SK-N-SH (cell line): ENCODE measurements around the gene OR9A4. TPM values are rescaled to one million over a fixed set of nuclear protein-coding genes. Genes with fewer than 3 reads are reported as not detected.

Source experiments
- CTCF ChIA-PET: fragments of 300-600, 350-600 bp; formaldehyde crosslinking; extraction: SDS; loops from one replicate; lab custom pipeline; 2021; lab: Yijun Ruan, JAX
- POLR2A ChIA-PET: fragments of 350-600 bp; sonication (Branson Sonifier 250); formaldehyde crosslinking; extraction: SDS; loops from one replicate; lab custom pipeline; 2020; ENCODE audit warnings: antibody characterized with exemption, inconsistent platforms; lab: Yijun Ruan, JAX
- DNase-seq: peaks from one replicate; pipeline ENCODE4 v3.0.0; 2012
- H2AFZ ChIP-seq: fragments of 200-600 bp; sonication (generic); 2 replicates; pipeline ENCODE4 v1.8.1; 2016; ENCODE audit warnings: antibody characterized with exemption, mild to moderate bottlenecking, low read depth
- H3F3A ChIP-seq: fragments of 200-600 bp; sonication (generic); replicated peaks from 2 replicates; pipeline ENCODE3; 2016; ENCODE audit warnings: antibody characterized with exemption, mild to moderate bottlenecking; ENCODE audit not compliant: insufficient read depth
- H3K27ac ChIP-seq, 2 experiments: fragments of 200-500 bp in 1 of 2; fragments of 200-600 bp in 1 of 2; sonication (Bioruptor generic) in 1 of 2; sonication (generic), shearing (Covaris generic) in 1 of 2; 2 replicates each; pipeline versions ENCODE4 v1.5.1 to v1.6.1; 2014 to 2016; ENCODE audit warnings: low read depth in 2 of 2, inconsistent platforms in 1 of 2, low read length in 1 of 2, mild to moderate bottlenecking in 1 of 2, mixed read lengths in 1 of 2
- H3K27me3 ChIP-seq: fragments of 200-600 bp; sonication (generic), shearing (Covaris generic); 2 replicates; pipeline ENCODE4 v1.6.1; 2016; ENCODE audit warnings: mixed run types; ENCODE audit not compliant: insufficient read depth
- H3K36me3 ChIP-seq, 2 experiments: fragments of 200-500 bp in 1 of 2; fragments of 200-600 bp in 1 of 2; sonication (Bioruptor generic) in 1 of 2; sonication (generic) in 1 of 2; replicated peaks in 1 of 2; 2 replicates each; pipeline versions ENCODE3 to v1.5.1; 2014 to 2016; ENCODE audit warnings: low read length in 1 of 2, mild to moderate bottlenecking in 1 of 2; ENCODE audit not compliant: insufficient read depth in 2 of 2, control insufficient read depth in 1 of 2
- H3K4me1 ChIP-seq, 2 experiments: fragments of 200-500 bp in 1 of 2; fragments of 200-600 bp in 1 of 2; sonication (Bioruptor generic) in 1 of 2; sonication (generic), shearing (Covaris generic) in 1 of 2; 2 replicates each; pipeline versions ENCODE4 v1.5.1 to v1.6.1; 2014 to 2016; ENCODE audit warnings: low read depth in 1 of 2, low read length in 1 of 2, mixed run types in 1 of 2; ENCODE audit not compliant: insufficient read depth in 2 of 2, control insufficient read depth in 1 of 2
- H3K4me2 ChIP-seq: fragments of 200-600 bp; sonication (generic), shearing (Covaris generic); 2 replicates; pipeline ENCODE4 v1.6.1; 2017; ENCODE audit warnings: mixed run types
- H3K4me3 ChIP-seq, 2 experiments: fragments of 200-500 bp in 1 of 2; fragments of 200-600 bp in 1 of 2; sonication (Bioruptor generic) in 1 of 2; sonication (generic), shearing (Covaris generic) in 1 of 2; 2 replicates each; pipeline versions ENCODE4 v1.5.1 to v1.8.1; 2014 to 2016; ENCODE audit warnings: low read depth in 2 of 2, inconsistent platforms in 1 of 2, low read length in 1 of 2, mild to moderate bottlenecking in 1 of 2, mixed read lengths in 1 of 2, moderate library complexity in 1 of 2
- H3K79me2 ChIP-seq: fragments of 200-600 bp; sonication (generic); 2 replicates; pipeline ENCODE4 v1.8.1; 2017; ENCODE audit warnings: mild to moderate bottlenecking; ENCODE audit not compliant: insufficient read depth
- H3K9ac ChIP-seq: fragments of 200-600 bp; sonication (generic); 2 replicates; pipeline ENCODE4 v1.6.1; 2017; ENCODE audit warnings: mixed run types
- H3K9me2 ChIP-seq: fragments of 200-600 bp; sonication (generic); 2 replicates; pipeline ENCODE4 v1.6.1; 2017; ENCODE audit warnings: mixed run types
- H3K9me3 ChIP-seq: fragments of 200-600 bp; sonication (generic); 2 replicates; pipeline ENCODE4 v1.6.1; 2017; ENCODE audit warnings: mixed run types, mild to moderate bottlenecking, moderate library complexity
- H4K20me1 ChIP-seq: fragments of 200-600 bp; sonication (generic); 2 replicates; pipeline ENCODE4 v1.6.1; 2017; ENCODE audit warnings: mild to moderate bottlenecking, mixed run types; ENCODE audit not compliant: insufficient read depth
- ELF1 ChIP-seq: IDR thresholded peaks from 2 replicates; pipeline ENCODE4 v1.4.0; 2012
- EP300 ChIP-seq, 2 experiments: IDR thresholded peaks; 2 replicates each; pipeline versions ENCODE4 v1.4.0 to v1.6.1; 2012; ENCODE audit warnings: borderline replicate concordance in 1 of 2, low read depth in 1 of 2, low read length in 1 of 2
- IRF3 ChIP-seq: fragments of 150-350 bp; IDR thresholded peaks from 2 replicates; pipeline ENCODE4 v1.6.1; 2016; ENCODE audit warnings: mild to moderate bottlenecking, low read depth, low read length
- SIN3A ChIP-seq: IDR thresholded peaks from 2 replicates; pipeline ENCODE4 v1.6.1; 2012; ENCODE audit warnings: low read depth, mild to moderate bottlenecking, low read length, moderate library complexity, borderline replicate concordance
- USF2 ChIP-seq: fragments of 150-350 bp; IDR thresholded peaks from 2 replicates; pipeline ENCODE4 v1.6.1; 2017; ENCODE audit warnings: antibody characterized with exemption, low read length, low read depth, borderline replicate concordance
- WGBS: methylation state at CpG from one replicate; pipeline ENCODE4 v1.1.6; 2017; ENCODE audit warnings: low lambda C conversion rate; 5-methylcytosine and 5-hydroxymethylcytosine counted together
- polyA plus RNA-seq, 3 experiments: library from polyadenylated mRNA; depleted of rRNA; stranded (reverse); fragments of >200 nt; gene quantifications; 2 replicates each; pipeline ENCODE4 v1.2.3, GENCODE V29; 2012
- TF ChIP-seq, protein P1 (sequence below): fragments of 200-600 bp; sonication (generic); IDR thresholded peaks from 2 replicates; pipeline ENCODE4 v1.6.1; 2017; ENCODE audit warnings: antibody characterized with exemption, mild to moderate bottlenecking, moderate library complexity

Gene OR9A4
- polyA plus RNA-seq, 1 of the 3 experiments (the other 2 are of a cell fraction), result not detected

GRCh38 chr7:141960687-141961422, 44.7 kb downstream of the OR9A4 start:
- ChIA-PET CTCF (interaction anchor here (4.0 kb wide), 1 partner anchor 16 kb away, joined by 17 read pairs; no protein-coding TSS in a partner anchor), POLR2A (no interaction called here)
- Histone ChIP-seq H3K9me3 (no peaks in the 10 kb centered on the region), H2AFZ (no peak overlapping the region), H3K4me3 (no peak overlapping the region), H3K36me3 (no peaks in the 10 kb centered on the region), H3K27ac (no peak overlapping the region), H3K79me2 (no peaks in the 10 kb centered on the region), H3K9me2 (no peaks in the 10 kb centered on the region), H3F3A (no peaks in the 10 kb centered on the region), H4K20me1 (no peaks in the 10 kb centered on the region), H3K27me3 (peaks cover 8% of the 10 kb centered on the region; the same call in 1 of the 2 replicates), H3K4me1 (no peaks in the 10 kb centered on the region), H3K9ac (no peak overlapping the region), H3K4me2 (no peak overlapping the region)
- TF ChIP-seq EP300 (IDR thresholded peaks at IDR 0.05; ENCODE audit: borderline replicate concordance in 1 of 2, low read depth in 1 of 2, low read length in 1 of 2) (no peak), IRF3 (no peak), SIN3A (no peak), USF2 (no peak), ELF1 (no peak)
- TF ChIP-seq, protein P1, sequence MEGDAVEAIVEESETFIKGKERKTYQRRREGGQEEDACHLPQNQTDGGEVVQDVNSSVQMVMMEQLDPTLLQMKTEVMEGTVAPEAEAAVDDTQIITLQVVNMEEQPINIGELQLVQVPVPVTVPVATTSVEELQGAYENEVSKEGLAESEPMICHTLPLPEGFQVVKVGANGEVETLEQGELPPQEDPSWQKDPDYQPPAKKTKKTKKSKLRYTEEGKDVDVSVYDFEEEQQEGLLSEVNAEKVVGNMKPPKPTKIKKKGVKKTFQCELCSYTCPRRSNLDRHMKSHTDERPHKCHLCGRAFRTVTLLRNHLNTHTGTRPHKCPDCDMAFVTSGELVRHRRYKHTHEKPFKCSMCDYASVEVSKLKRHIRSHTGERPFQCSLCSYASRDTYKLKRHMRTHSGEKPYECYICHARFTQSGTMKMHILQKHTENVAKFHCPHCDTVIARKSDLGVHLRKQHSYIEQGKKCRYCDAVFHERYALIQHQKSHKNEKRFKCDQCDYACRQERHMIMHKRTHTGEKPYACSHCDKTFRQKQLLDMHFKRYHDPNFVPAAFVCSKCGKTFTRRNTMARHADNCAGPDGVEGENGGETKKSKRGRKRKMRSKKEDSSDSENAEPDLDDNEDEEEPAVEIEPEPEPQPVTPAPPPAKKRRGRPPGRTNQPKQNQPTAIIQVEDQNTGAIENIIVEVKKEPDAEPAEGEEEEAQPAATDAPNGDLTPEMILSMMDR, result no peak
- 15% methylated on average over 3 of the region's 3 CpGs for WGBS
- DNase-seq, result no peak

Other genes with a start within 250 kb of the OR9A4 start
- gene DENND11, start 214.2 kb upstream of the OR9A4 start, polyA plus RNA-seq (2012; rRNA removed), result 5.5 and 8.0 TPM in 2 replicates
- gene WEE2, start 208.0 kb upstream of the OR9A4 start, polyA plus RNA-seq (2012; rRNA removed), result not detected in 2 replicates
- gene SSBP1, start 178.0 kb upstream of the OR9A4 start, polyA plus RNA-seq (2012; rRNA removed), result 191 and 212 TPM in 2 replicates
- not detected in 2 replicates for gene TAS2R3, start 152.3 kb upstream of the OR9A4 start, polyA plus RNA-seq (2012; rRNA removed)
- gene TAS2R4, start 139.7 kb upstream of the OR9A4 start, polyA plus RNA-seq (2012; rRNA removed), result 0.18 and 0.19 TPM in 2 replicates
- gene TAS2R5, start 126.2 kb upstream of the OR9A4 start, polyA plus RNA-seq (2012; rRNA removed), result 0.43 and 0.75 TPM in 2 replicates
- gene PRSS37, start 74.9 kb upstream of the OR9A4 start, polyA plus RNA-seq (2012; rRNA removed), result not detected in 2 replicates
- gene CLEC5A, start 30.6 kb downstream of the OR9A4 start, polyA plus RNA-seq (2012; rRNA removed), result not detected in 2 replicates
- gene TAS2R38, start 57.4 kb downstream of the OR9A4 start, polyA plus RNA-seq (2012; rRNA removed), result 0.23 and 0.42 TPM in 2 replicates
- gene MGAM, start 79.5 kb downstream of the OR9A4 start, polyA plus RNA-seq (2012; rRNA removed), result 0.46 and 0.65 TPM in 2 replicates
- 0.02 TPM in 1 of 2 replicates, not detected in the other for gene MGAM2, start 195.3 kb downstream of the OR9A4 start, polyA plus RNA-seq (2012; rRNA removed)